Measurements from ENCODE around the gene KRT85. TPM values are rescaled to one million over a fixed set of nuclear protein-coding genes. Genes with fewer than 3 reads are reported as not detected.

The KRT85 gene
- total and polyA plus RNA-seq, 10 of the 15 experiments (the other 5 are each of a cell fraction or from before 2014, with no cell fraction given), result 0.05 to 0.18 (median 0.11) TPM; not detected in 6

DNA sequence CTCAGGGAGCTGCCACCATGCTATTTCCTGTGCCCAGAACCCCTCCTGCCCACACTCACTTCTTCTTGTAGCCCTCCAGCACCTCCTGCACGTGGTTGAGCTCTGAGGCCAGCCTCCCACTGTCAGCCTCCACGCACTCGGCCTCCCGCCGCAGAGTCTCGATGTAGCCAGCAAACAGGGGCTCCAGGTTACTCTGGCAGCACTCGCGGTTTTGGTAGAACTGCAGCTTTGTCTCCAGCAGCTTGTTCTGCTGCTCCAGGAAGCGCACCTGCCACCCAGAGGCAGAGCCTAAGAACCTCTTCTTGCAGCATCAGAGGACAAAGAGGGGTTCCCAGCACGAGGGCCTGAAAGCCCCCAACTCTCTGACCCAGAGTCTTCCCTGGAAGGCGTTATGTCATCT is 48.2 kb downstream of the KRT85 start:
- Histone ChIP-seq H3K36me3 (ENCODE audit: control insufficient read depth in 2 of 2, insufficient read depth in 2 of 2, low read length in 1 of 2) (no peaks in the 10 kb centered on the region), H3K79me2 (ENCODE audit: control insufficient read depth, insufficient read depth, low read length) (no peaks in the 10 kb centered on the region), H3K9ac (ENCODE audit: control insufficient read depth, insufficient read depth, low read length) (no peak overlapping the region), H4K20me1 (ENCODE audit: control insufficient read depth, insufficient read depth) (no peaks in the 10 kb centered on the region), H3K9me3 (replicated peaks; ENCODE audit: control insufficient read depth, insufficient read depth, low read length) (no peaks in the 10 kb centered on the region), H3K27ac (ENCODE audit: control insufficient read depth, insufficient read depth) (no peak overlapping the region), H3K4me1 (ENCODE audit: control insufficient read depth, insufficient read depth, low read length) (no peaks in the 10 kb centered on the region), H2AFZ (ENCODE audit: control insufficient read depth, low read depth, low read length) (no peak overlapping the region), H3K4me3 (no peak overlapping the region), H3K4me2 (ENCODE audit: control insufficient read depth, insufficient read depth) (no peak overlapping the region), H3K27me3 (replicated peaks in 1 of 2; ENCODE audit: control insufficient read depth in 2 of 2, insufficient read depth in 2 of 2, low read length in 1 of 2) (peaks cover 5 to 8% of the 10 kb centered on the region in 2 experiments)
- CTCF ChIA-PET, result interaction anchor here (0.9 to 1.4 kb wide), 4 partner anchors 9 to 153 kb away, joined by 3 to 10 read pairs (median 4); no protein-coding TSS in a partner anchor
- no peak for TF ChIP-seq FOXM1 (IDR thresholded peaks at IDR 0.05; ENCODE audit: low read depth, low read length)
- BruUV-seq (replicated peaks), result no TSS peak
- ATAC-seq (no peak), FAIRE-seq (no peak), DNase-seq (ENCODE audit: low read depth, low spot score) (no peak)
- in situ Hi-C loops (cut with MboI) (no loop called here), intact Hi-C loops (cut with micrococcal nuclease; ENCODE audit: unreplicated experiment) (no loop called here)
- SMC1A ChIA-PET (ENCODE audit: uncharacterized antibody, unreplicated experiment), result no interaction called here
- RAD21 ChIA-PET (ENCODE audit: unreplicated experiment), result no interaction called here
- WGBS (ENCODE audit: insufficient coverage, insufficient replicate concordance, low lambda C conversion rate, missing lambda C conversion rate), result 28% methylated on average over 11 of the region's 11 CpGs
- POLR2A ChIA-PET, result no interaction called here

- ATAC-seq (no peak), FAIRE-seq (no peak)
- TF ChIP-seq NR2C2 (IDR thresholded peaks at IDR 0.05; ENCODE audit: borderline replicate concordance, control insufficient read depth, insufficient read length, low read depth) (no peak), NRF1 (conservative IDR thresholded peaks at IDR 0.05; ENCODE audit: low read depth, low read length) (no peak), SUPT20H (IDR thresholded peaks at IDR 0.05; ENCODE audit: borderline replicate concordance, control insufficient read depth, low read depth, low read length) (no peak), CHD1 (IDR thresholded peaks at IDR 0.05; ENCODE audit: low read depth, low read length) (no peak), KDM1A (IDR thresholded peaks at IDR 0.05; ENCODE audit: borderline replicate concordance) (no peak), CBX5 (IDR thresholded peaks at IDR 0.05; ENCODE audit: low read depth) (no peak), CEBPB (IDR thresholded peaks at IDR 0.05; ENCODE audit: borderline replicate concordance in 1 of 2, low read depth in 2 of 2, low read length in 2 of 2) (no peak), EZH2 (IDR thresholded peaks at IDR 0.05; ENCODE audit: borderline replicate concordance, control insufficient read depth, low read depth, low read length) (no peak), MYC (IDR thresholded peaks at IDR 0.05; ENCODE audit: insufficient read depth, insufficient read length, insufficient replicate concordance, low read length, severe bottlenecking) (no peak), NR2F1 (conservative IDR thresholded peaks at IDR 0.05) (no peak)
- TF ChIP-seq, protein P1, sequence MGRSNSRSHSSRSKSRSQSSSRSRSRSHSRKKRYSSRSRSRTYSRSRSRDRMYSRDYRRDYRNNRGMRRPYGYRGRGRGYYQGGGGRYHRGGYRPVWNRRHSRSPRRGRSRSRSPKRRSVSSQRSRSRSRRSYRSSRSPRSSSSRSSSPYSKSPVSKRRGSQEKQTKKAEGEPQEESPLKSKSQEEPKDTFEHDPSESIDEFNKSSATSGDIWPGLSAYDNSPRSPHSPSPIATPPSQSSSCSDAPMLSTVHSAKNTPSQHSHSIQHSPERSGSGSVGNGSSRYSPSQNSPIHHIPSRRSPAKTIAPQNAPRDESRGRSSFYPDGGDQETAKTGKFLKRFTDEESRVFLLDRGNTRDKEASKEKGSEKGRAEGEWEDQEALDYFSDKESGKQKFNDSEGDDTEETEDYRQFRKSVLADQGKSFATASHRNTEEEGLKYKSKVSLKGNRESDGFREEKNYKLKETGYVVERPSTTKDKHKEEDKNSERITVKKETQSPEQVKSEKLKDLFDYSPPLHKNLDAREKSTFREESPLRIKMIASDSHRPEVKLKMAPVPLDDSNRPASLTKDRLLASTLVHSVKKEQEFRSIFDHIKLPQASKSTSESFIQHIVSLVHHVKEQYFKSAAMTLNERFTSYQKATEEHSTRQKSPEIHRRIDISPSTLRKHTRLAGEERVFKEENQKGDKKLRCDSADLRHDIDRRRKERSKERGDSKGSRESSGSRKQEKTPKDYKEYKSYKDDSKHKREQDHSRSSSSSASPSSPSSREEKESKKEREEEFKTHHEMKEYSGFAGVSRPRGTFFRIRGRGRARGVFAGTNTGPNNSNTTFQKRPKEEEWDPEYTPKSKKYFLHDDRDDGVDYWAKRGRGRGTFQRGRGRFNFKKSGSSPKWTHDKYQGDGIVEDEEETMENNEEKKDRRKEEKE (IDR thresholded peaks at IDR 0.05), result no peak
- TF ChIP-seq, protein P2, sequence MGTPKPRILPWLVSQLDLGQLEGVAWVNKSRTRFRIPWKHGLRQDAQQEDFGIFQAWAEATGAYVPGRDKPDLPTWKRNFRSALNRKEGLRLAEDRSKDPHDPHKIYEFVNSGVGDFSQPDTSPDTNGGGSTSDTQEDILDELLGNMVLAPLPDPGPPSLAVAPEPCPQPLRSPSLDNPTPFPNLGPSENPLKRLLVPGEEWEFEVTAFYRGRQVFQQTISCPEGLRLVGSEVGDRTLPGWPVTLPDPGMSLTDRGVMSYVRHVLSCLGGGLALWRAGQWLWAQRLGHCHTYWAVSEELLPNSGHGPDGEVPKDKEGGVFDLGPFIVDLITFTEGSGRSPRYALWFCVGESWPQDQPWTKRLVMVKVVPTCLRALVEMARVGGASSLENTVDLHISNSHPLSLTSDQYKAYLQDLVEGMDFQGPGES (IDR thresholded peaks at IDR 0.05), result no peak
Observed at GRCh38 chr12:52318241-52318990, 48.9 kb downstream of the KRT85 start.

More at GRCh38 chr12:52318241-52318990, 48.9 kb downstream of the KRT85 start:
- ChIA-PET RAD21 (ENCODE audit: unreplicated experiment) (no interaction called here), CTCF (interaction anchor here (0.9 to 1.4 kb wide), 4 partner anchors 9 to 153 kb away, joined by 3 to 10 read pairs (median 4); no protein-coding TSS in a partner anchor), SMC1A (ENCODE audit: uncharacterized antibody, unreplicated experiment) (no interaction called here), POLR2A (no interaction called here)
- 24% methylated on average over 10 of the region's 11 CpGs for WGBS (ENCODE audit: insufficient coverage, insufficient replicate concordance, low lambda C conversion rate, missing lambda C conversion rate)
- Histone ChIP-seq H3K36me3 (ENCODE audit: control insufficient read depth in 2 of 2, insufficient read depth in 2 of 2, low read length in 1 of 2) (no peaks in the 10 kb centered on the region), H3K4me3 (no peak overlapping the region), H3K4me2 (ENCODE audit: control insufficient read depth, insufficient read depth) (no peak overlapping the region), H3K27me3 (replicated peaks in 1 of 2; ENCODE audit: control insufficient read depth in 2 of 2, insufficient read depth in 2 of 2, low read length in 1 of 2) (peaks cover 5 to 7% of the 10 kb centered on the region in 2 experiments), H3K79me2 (ENCODE audit: control insufficient read depth, insufficient read depth, low read length) (no peaks in the 10 kb centered on the region), H3K9ac (ENCODE audit: control insufficient read depth, insufficient read depth, low read length) (no peak overlapping the region), H2AFZ (ENCODE audit: control insufficient read depth, low read depth, low read length) (no peak overlapping the region), H3K4me1 (ENCODE audit: control insufficient read depth, insufficient read depth, low read length) (no peaks in the 10 kb centered on the region), H3K27ac (ENCODE audit: control insufficient read depth, insufficient read depth) (no peak overlapping the region), H4K20me1 (ENCODE audit: control insufficient read depth, insufficient read depth) (no peaks in the 10 kb centered on the region), H3K9me3 (replicated peaks; ENCODE audit: control insufficient read depth, insufficient read depth, low read length) (no peaks in the 10 kb centered on the region)
- intact Hi-C loops (cut with micrococcal nuclease; ENCODE audit: unreplicated experiment), result no loop called here
- no peak for DNase-seq (ENCODE audit: low read depth, low spot score)
- BruUV-seq (replicated peaks), result no TSS peak
- in situ Hi-C loops (cut with MboI), result no loop called here
